Natural killer cell (primary cell): ENCODE measurements around the gene APBA2. TPM values are rescaled to one million over a fixed set of nuclear protein-coding genes. Genes with fewer than 3 reads are reported as not detected.
A peak's percentile ranks its signal among the peaks of the same experiment; 100 is the strongest.

Experiments used
- ATAC-seq, 3 donors: fragments of 150-1000 bp in 2 of 3; fragments of 200-7000 bp in 1 of 3; cut with Tn5 transposase; 1 replicate in 1 of 3; 2 replicates in 2 of 3; pipeline ENCODE4 v1.10.0; 2021; ENCODE audit warnings: mild to moderate bottlenecking in 2 of 3, moderate library complexity in 2 of 3
- DNase-seq, 2 donors: peaks; one replicate each; pipeline versions ENCODE4 v3.0.0 to v3.0.0-alpha.2; 2013 to 2021; ENCODE audit warnings: mixed read lengths in 1 of 2
- H3K27ac ChIP-seq: one replicate; pipeline ENCODE4 v1.5.1; 2013; ENCODE audit warnings: mild to moderate bottlenecking, low read length
- H3K27me3 ChIP-seq: one replicate; pipeline ENCODE4 v1.6.1; 2013; ENCODE audit warnings: low read length; ENCODE audit not compliant: control insufficient read depth, insufficient read depth
- H3K36me3 ChIP-seq: one replicate; pipeline ENCODE4 v1.6.1; 2013; ENCODE audit warnings: low read length; ENCODE audit not compliant: control insufficient read depth, insufficient read depth
- H3K4me1 ChIP-seq: one replicate; pipeline ENCODE4 v1.6.1; 2013; ENCODE audit warnings: low read length; ENCODE audit not compliant: control insufficient read depth, insufficient read depth
- H3K4me3 ChIP-seq: one replicate; pipeline ENCODE4 v1.5.1; 2013; ENCODE audit warnings: low read length
- H3K9me3 ChIP-seq: one replicate; pipeline ENCODE4 v1.6.1; 2013; ENCODE audit warnings: low read length; ENCODE audit not compliant: control insufficient read depth, insufficient read depth
- H3K27ac Mint-ChIP-seq, 2 donors: one replicate each; pipeline ENCODE4 v1.8.0; 2022; ENCODE audit warnings: mild to moderate bottlenecking in 2 of 2, mixed read lengths in 2 of 2, moderate library complexity in 1 of 2
- H3K27me3 Mint-ChIP-seq, 2 donors: one replicate each; pipeline ENCODE4 v1.8.0; 2022; ENCODE audit warnings: low read depth in 2 of 2, mixed read lengths in 2 of 2
- H3K36me3 Mint-ChIP-seq: one replicate; pipeline ENCODE4 v1.8.0; 2022; ENCODE audit warnings: mixed read lengths
- H3K4me1 Mint-ChIP-seq, 2 donors: one replicate each; pipeline ENCODE4 v1.8.0; 2022; ENCODE audit warnings: mixed read lengths in 2 of 2
- H3K4me3 Mint-ChIP-seq: one replicate; pipeline ENCODE4 v1.8.0; 2022; ENCODE audit warnings: mild to moderate bottlenecking, moderate library complexity, mixed read lengths
- H3K9me3 Mint-ChIP-seq, 2 donors: one replicate each; pipeline ENCODE4 v1.8.0; 2022; ENCODE audit warnings: mixed read lengths in 2 of 2
- CTCF ChIP-seq: fragments of 200-600 bp; IDR thresholded peaks from one replicate; pipeline ENCODE4 v1.8.0; 2022; ENCODE audit warnings: antibody characterized with exemption
- WGBS: methylation state at CpG from one replicate; pipeline ENCODE4 v1.1.7; 2013; ENCODE audit warnings: missing lambda C conversion rate; ENCODE audit not compliant: insufficient coverage; 5-methylcytosine and 5-hydroxymethylcytosine counted together
- intact Hi-C: fragments of 100-400 bp; cut with micrococcal nuclease; formaldehyde crosslinking; loops from one replicate; pipeline ENCODE4 v1.14.2; 2022
- total RNA-seq, 4 donors: library from RNA; stranded (reverse); fragments of 120-200 nt in 1 of 4; gene quantifications; one replicate each; pipeline versions ENCODE4 v1.2.3 to v1.2.4, GENCODE V29; 2013 to 2022

The APBA2 gene
- total RNA-seq, 3 donors from 2014 or later (not counting 1 experiment from before 2014, with no cell fraction given) = 96.4 to 119 (median 97.9) TPM

GRCh38 chr15:28887339-28888174 is 1.8 kb downstream of the APBA2 start:
- H3K4me1 ChIP-seq = peaks cover 53% of the 10 kb centered on the region
- H3K36me3 Mint-ChIP-seq = no peaks in the 10 kb centered on the region
- no peaks in the 10 kb centered on the region for H3K27me3 ChIP-seq
- no peak overlapping the region for H3K27ac ChIP-seq
- intact Hi-C loops = loop anchor here (2.0 kb wide), 1 partner anchor 201 kb away; no protein-coding TSS in a partner anchor
- 78% methylated on average over 17 of the region's 17 CpGs for WGBS
- no peak for ATAC-seq
- no peak for DNase-seq
- no peaks in the 10 kb centered on the region for H3K36me3 ChIP-seq
- no peaks in the 10 kb centered on the region for H3K27me3 Mint-ChIP-seq
- H3K9me3 Mint-ChIP-seq = no peaks in the 10 kb centered on the region
- H3K27ac Mint-ChIP-seq = peak overlapping the region; percentile 63 to 89
- H3K4me3 Mint-ChIP-seq = peak overlapping the region; percentile 90
- no peak overlapping the region for H3K4me3 ChIP-seq
- no peaks in the 10 kb centered on the region for H3K9me3 ChIP-seq
- no peak for TF ChIP-seq CTCF
- peaks cover 44 to 53% of the 10 kb centered on the region in 2 donors for H3K4me1 Mint-ChIP-seq

GRCh38 chr15:28888302-28888894 is 2.6 kb downstream of the APBA2 start:
- 91% methylated on average over 18 of the region's 18 CpGs for WGBS
- Mint-ChIP-seq H3K36me3 (no peaks in the 10 kb centered on the region), H3K4me3 (peak overlapping the region; percentile 90), H3K4me1 (peaks cover 52 to 61% of the 10 kb centered on the region in 2 donors), H3K27ac (peak overlapping the region; percentile 63 to 89), H3K27me3 (no peaks in the 10 kb centered on the region), H3K9me3 (no peaks in the 10 kb centered on the region)
- H3K9me3 ChIP-seq = no peaks in the 10 kb centered on the region
- intact Hi-C loops = no loop called here
- no peaks in the 10 kb centered on the region for H3K36me3 ChIP-seq
- H3K27ac ChIP-seq = no peak overlapping the region
- ATAC-seq (no peak), DNase-seq (no peak)
- peaks cover 53% of the 10 kb centered on the region for H3K4me1 ChIP-seq
- TF ChIP-seq CTCF = no peak
- H3K27me3 ChIP-seq = no peaks in the 10 kb centered on the region
- H3K4me3 ChIP-seq = no peak overlapping the region

GRCh38 chr15:28888900-28889299 is 3.1 kb downstream of the APBA2 start:
- no peaks in the 10 kb centered on the region for H3K9me3 ChIP-seq
- no peak for TF ChIP-seq CTCF
- ATAC-seq (no peak), DNase-seq (no peak)
- H3K4me1 ChIP-seq = peaks cover 53% of the 10 kb centered on the region
- 82% methylated on average over 10 of the region's 10 CpGs for WGBS
- no peaks in the 10 kb centered on the region for H3K27me3 Mint-ChIP-seq
- H3K4me1 Mint-ChIP-seq = peaks cover 55 to 66% of the 10 kb centered on the region in 2 donors
- peak overlapping the region; percentile 88 to 89 for H3K27ac Mint-ChIP-seq
- no peaks in the 10 kb centered on the region for H3K36me3 Mint-ChIP-seq
- no peak overlapping the region for H3K4me3 Mint-ChIP-seq
- no peaks in the 10 kb centered on the region for H3K27me3 ChIP-seq
- no peaks in the 10 kb centered on the region for H3K9me3 Mint-ChIP-seq
- H3K4me3 ChIP-seq = no peak overlapping the region
- no peaks in the 10 kb centered on the region for H3K36me3 ChIP-seq
- no peak overlapping the region for H3K27ac ChIP-seq
- intact Hi-C loops = no loop called here
